Measurements from ENCODE around the gene SRRM3.

The SRRM3 gene

DNA sequence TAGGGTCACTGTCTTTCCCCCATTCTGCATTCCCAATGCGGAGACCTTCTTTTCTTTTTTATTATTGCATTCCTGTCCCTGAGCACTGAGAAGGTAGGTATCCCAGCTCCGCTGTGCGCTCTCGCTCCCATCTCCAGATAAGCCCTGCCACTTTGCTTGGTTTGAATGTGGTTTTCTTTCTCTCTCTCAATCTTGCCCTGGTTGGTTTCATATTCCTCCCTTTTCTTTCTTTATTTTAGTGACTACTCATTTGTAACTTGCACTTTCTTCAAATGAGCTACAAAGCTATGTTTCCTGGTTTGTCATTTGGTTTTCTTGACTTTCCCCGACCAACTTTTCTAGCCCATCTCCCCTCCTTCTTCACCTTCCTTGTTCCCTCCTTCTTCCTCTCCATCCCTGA, 71.8 kb downstream of the SRRM3 start:
- peaks cover 52% of the 10 kb centered on the region for H3K27me3 ChIP-seq
- H3K36me3 ChIP-seq, result no peaks in the 10 kb centered on the region
- H3K4me2 ChIP-seq, result peak overlapping the region; percentile 56
- peaks cover 20% of the 10 kb centered on the region for H3K4me1 ChIP-seq
- no peaks in the 10 kb centered on the region for H4K20me1 ChIP-seq
- no peak overlapping the region for H3K9ac ChIP-seq
- TF ChIP-seq Cebpa-rat (IDR thresholded peaks at IDR 0.05), result no peak
- H3K9me3 ChIP-seq, result no peaks in the 10 kb centered on the region
- no peak overlapping the region for H3K4me3 ChIP-seq
- H3K27ac ChIP-seq, result no peak overlapping the region

DNA sequence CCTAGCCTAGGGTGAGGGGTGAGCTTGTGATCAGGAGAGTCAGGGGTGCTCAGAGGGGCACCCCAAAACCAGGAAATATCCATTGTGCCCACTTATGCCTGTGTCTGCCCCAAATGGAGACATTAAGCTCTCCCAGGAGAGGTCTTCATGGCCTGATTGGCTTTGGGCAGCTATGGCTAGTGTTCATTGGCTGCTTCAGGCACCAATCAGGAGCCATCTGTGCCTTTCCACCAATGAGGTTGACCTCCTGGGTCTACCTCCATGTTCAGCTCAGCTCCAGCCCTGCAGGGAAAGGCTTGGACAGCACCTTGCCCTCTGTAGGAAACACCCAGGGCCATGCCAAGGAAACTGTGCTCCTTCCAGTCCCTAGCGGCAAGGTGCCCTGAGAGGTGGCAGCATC, 76.8 kb downstream of the SRRM3 start:
- Histone ChIP-seq H3K27ac (no peak overlapping the region), H4K20me1 (no peaks in the 10 kb centered on the region), H3K4me1 (peaks cover 15% of the 10 kb centered on the region), H3K4me3 (no peak overlapping the region), H3K27me3 (peaks cover 74% of the 10 kb centered on the region), H3K9ac (no peak overlapping the region), H3K36me3 (no peaks in the 10 kb centered on the region), H3K9me3 (no peaks in the 10 kb centered on the region), H3K4me2 (no peak overlapping the region)
- no peak for TF ChIP-seq Cebpa-rat (IDR thresholded peaks at IDR 0.05)

GRCh38 chr7:76280408-76280807, 78.7 kb downstream of the SRRM3 start:
- H3K4me2 ChIP-seq, result no peak overlapping the region
- peaks cover 81% of the 10 kb centered on the region for H3K27me3 ChIP-seq
- no peaks in the 10 kb centered on the region for H3K36me3 ChIP-seq
- no peak overlapping the region for H3K27ac ChIP-seq
- no peaks in the 10 kb centered on the region for H3K9me3 ChIP-seq
- H3K9ac ChIP-seq, result no peak overlapping the region
- peaks cover 13% of the 10 kb centered on the region; the same call in 1 of the 2 replicates for H3K4me1 ChIP-seq
- H4K20me1 ChIP-seq, result no peaks in the 10 kb centered on the region
- TF ChIP-seq Cebpa-rat (IDR thresholded peaks at IDR 0.05), result no peak
- no peak overlapping the region for H3K4me3 ChIP-seq

DNA sequence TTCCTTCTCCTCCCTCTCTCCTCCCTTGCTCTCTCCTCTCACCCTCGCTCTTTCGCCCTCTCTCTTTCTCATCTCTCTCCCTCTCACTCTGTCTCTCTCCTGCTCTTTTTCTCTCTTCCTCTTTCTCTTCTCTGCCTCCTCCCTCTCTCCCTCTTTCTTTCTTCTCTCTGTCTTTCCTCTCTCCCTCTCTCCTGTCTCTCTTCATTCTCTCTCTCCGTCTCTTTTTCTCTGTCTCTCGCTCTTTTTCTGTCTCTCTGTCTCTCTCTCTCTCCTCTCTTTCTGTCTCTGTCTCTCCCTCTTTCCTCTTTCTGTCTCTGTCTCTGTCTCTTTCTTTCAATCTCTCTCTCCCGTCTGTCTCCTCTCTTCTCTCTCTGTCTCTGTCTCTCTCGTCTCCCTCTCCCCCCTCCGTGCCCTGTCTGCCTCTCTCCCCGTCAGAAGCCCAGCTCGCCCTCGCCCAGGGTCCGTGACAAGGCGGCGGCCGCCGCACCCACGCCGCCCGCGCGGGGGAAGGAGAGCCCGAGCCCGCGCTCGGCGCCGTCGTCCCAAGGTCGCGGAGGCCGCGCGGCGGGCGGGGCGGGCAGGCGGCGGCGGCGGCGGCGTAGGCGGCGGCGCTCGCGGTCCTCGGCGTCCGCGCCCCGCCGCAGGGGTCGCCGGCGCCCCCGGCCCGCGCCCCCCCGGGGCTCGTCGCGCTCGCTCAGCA, 79.5 kb downstream of the SRRM3 start:
- no peak for TF ChIP-seq Cebpa-rat (IDR thresholded peaks at IDR 0.05)
- Histone ChIP-seq H3K9ac (no peak overlapping the region), H3K27me3 (peaks cover 83% of the 10 kb centered on the region), H3K27ac (no peak overlapping the region), H3K36me3 (no peaks in the 10 kb centered on the region), H4K20me1 (no peaks in the 10 kb centered on the region), H3K4me1 (peaks cover 15% of the 10 kb centered on the region), H3K9me3 (no peaks in the 10 kb centered on the region), H3K4me2 (peak overlapping the region; percentile 92), H3K4me3 (peak overlapping the region; percentile 70)

GRCh38 chr7:76281706-76282343, 80.1 kb downstream of the SRRM3 start:
- H3K27ac ChIP-seq, result no peak overlapping the region
- no peaks in the 10 kb centered on the region for H3K36me3 ChIP-seq
- H3K9ac ChIP-seq, result no peak overlapping the region
- H3K4me3 ChIP-seq, result peak overlapping the region; percentile 70
- peaks cover 21% of the 10 kb centered on the region for H3K4me1 ChIP-seq
- H4K20me1 ChIP-seq, result no peaks in the 10 kb centered on the region
- TF ChIP-seq Cebpa-rat (IDR thresholded peaks at IDR 0.05), result no peak
- no peaks in the 10 kb centered on the region for H3K9me3 ChIP-seq
- peak overlapping the region; percentile 92 for H3K4me2 ChIP-seq
- H3K27me3 ChIP-seq, result peaks cover 82% of the 10 kb centered on the region

- H3K4me3 ChIP-seq, result peak overlapping the region; percentile 70
- peaks cover 29% of the 10 kb centered on the region for H3K4me1 ChIP-seq
- peak overlapping the region; percentile 92 for H3K4me2 ChIP-seq
- no peaks in the 10 kb centered on the region for H3K36me3 ChIP-seq
- no peaks in the 10 kb centered on the region for H4K20me1 ChIP-seq
- H3K27me3 ChIP-seq, result peaks cover 79% of the 10 kb centered on the region
- TF ChIP-seq Cebpa-rat (IDR thresholded peaks at IDR 0.05), result no peak
- H3K27ac ChIP-seq, result no peak overlapping the region
- peak overlapping the region; percentile 60; the same call in 1 of the 2 replicates for H3K9ac ChIP-seq
- H3K9me3 ChIP-seq, result no peaks in the 10 kb centered on the region
These were observed 80.9 kb downstream of the SRRM3 start for GRCh38 chr7:76282344-76283253.

DNA sequence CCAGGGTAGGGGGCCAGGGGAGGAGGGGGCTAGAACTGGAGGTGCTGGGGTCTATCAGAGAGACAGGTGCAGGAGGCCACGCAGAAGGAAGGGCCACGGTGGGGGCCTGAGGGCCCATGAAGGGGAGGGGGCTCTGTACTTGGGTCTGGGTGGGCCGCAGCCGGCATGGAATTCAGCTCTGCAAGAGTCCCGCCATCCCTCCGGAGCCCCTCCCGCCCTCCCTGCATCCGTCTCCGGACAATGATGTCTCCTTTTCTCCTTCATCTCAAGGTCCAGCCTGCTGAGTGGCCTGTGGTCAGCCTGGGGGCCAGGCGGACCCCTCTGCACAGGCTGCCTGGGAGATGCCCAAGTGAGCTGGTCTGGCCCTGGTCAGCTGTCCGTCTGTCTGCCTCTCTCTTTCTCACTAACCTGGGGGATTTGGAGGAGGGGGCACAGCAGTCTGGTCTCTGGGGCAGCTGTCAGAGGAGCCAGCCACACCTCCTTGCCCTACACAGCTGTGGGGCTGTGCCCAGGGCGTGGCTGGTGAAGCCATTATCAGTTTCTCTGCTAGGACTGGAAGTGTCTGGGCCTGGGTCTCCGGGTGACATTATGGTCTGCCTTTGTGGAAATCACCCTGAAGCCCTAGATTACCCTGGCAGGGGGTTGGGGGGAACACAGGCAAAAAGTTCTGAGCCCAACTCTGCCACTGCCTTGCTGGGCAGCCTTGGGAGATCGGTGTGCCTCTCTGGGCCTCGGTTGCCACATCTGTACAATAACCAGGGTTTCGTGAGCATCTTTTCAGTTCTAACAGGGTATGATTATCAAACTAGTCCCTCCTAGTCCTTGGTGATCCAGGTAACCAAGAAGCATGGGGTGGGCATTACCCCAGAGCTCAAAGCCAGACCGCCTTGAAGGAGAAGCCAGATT, 81.8 kb downstream of the SRRM3 start:
- Histone ChIP-seq H3K9ac (no peak overlapping the region), H3K27ac (no peak overlapping the region), H3K4me2 (peak overlapping the region; percentile 92; the same call in 1 of the 2 replicates), H3K9me3 (no peaks in the 10 kb centered on the region), H3K4me3 (peak overlapping the region; percentile 70), H4K20me1 (no peaks in the 10 kb centered on the region), H3K36me3 (no peaks in the 10 kb centered on the region), H3K27me3 (peaks cover 70% of the 10 kb centered on the region), H3K4me1 (peaks cover 36% of the 10 kb centered on the region)
- TF ChIP-seq Cebpa-rat (IDR thresholded peaks at IDR 0.05), result no peak

DNA sequence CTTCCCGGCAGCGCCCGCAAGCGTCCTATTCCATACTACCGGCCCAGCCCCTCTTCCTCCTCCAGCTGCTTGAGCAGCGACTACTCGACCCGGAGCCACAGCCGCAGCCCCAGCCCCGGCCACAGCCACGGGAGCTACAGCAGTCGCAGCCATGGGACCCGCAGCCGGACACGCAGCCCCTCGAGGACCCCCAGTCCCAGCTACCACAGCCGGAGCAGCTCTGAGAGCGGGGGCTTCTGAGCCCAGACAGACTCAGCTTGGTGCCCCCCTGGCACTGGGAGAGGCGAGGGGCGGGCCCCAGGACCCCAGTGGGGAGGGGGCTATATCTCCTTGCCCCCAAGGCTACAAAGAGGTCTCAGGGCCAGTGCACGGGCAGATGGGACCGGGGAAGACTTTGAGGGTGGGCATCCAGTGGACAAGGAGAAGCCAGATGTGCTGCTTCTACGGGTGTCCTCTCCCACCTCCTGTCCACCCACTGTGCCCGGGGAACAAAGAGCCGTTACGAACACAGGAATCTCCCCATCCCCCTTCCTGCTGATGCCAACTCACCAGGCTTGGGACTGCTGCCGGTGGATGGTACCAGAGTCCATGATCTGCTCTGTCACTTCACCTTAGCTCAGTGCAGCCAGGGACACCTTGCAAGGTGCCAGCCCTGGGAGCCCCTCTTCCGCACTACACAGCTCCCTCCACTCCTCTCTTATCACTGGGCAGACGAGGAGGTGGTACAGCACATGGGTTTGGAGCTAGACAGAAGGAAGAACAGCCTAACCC, 84.1 kb downstream of the SRRM3 start:
- H3K9ac ChIP-seq, result no peak overlapping the region
- TF ChIP-seq Cebpa-rat (IDR thresholded peaks at IDR 0.05), result no peak
- 0 out of 2 replicates have a peak overlapping the region, but pooled peaks have one; percentile 31 for H3K4me2 ChIP-seq
- H3K4me1 ChIP-seq, result peaks cover 53% of the 10 kb centered on the region
- peaks cover 49% of the 10 kb centered on the region for H3K27me3 ChIP-seq
- H3K36me3 ChIP-seq, result no peaks in the 10 kb centered on the region
- no peak overlapping the region for H3K27ac ChIP-seq
- H3K4me3 ChIP-seq, result no peak overlapping the region
- no peaks in the 10 kb centered on the region for H3K9me3 ChIP-seq
- no peaks in the 10 kb centered on the region for H4K20me1 ChIP-seq

Measured in BLaER1 (cell line).